ENCODE data around the gene COL27A1.

Gene COL27A1

DNA sequence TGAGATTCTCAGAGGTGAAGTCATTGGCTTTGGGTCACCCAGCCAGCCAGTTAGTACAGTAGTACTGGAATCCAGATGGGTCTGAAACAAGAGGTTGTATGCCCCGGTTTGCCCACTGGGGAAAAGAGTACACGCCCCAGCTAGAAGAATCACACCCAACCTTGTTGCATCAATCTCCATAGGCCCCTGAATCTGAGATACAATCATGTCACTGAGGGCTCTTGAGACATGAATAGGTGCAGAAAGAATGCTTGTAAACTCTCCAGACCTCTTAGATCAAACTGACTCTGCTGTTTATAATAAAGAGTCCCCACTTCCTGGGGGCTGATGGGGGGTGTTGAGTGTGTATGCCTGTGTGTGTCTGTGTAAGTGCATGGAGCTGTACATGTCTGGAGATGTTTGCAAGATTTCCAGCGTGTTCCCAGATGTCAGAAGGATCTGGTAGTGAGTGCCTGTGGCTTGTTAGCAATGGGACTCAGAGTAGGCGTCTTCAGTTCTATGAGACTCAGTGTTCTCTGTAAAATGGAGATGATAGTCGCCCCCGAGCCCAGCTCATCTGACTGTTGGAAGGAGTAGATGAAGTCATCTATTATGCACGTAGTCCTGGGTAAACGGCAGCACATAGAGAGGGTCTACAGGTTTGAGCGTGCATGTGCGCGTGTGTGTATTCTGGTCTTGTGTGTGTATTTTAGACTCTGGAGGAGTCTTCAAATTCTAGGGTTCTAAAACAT, 48.2 kb downstream of the COL27A1 start:
- H3K4me3 ChIP-seq (ENCODE audit: low read length), result no peak overlapping the region
- TF ChIP-seq, protein P1, sequence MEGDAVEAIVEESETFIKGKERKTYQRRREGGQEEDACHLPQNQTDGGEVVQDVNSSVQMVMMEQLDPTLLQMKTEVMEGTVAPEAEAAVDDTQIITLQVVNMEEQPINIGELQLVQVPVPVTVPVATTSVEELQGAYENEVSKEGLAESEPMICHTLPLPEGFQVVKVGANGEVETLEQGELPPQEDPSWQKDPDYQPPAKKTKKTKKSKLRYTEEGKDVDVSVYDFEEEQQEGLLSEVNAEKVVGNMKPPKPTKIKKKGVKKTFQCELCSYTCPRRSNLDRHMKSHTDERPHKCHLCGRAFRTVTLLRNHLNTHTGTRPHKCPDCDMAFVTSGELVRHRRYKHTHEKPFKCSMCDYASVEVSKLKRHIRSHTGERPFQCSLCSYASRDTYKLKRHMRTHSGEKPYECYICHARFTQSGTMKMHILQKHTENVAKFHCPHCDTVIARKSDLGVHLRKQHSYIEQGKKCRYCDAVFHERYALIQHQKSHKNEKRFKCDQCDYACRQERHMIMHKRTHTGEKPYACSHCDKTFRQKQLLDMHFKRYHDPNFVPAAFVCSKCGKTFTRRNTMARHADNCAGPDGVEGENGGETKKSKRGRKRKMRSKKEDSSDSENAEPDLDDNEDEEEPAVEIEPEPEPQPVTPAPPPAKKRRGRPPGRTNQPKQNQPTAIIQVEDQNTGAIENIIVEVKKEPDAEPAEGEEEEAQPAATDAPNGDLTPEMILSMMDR (IDR thresholded peaks at IDR 0.05; ENCODE audit: insufficient read depth, low read depth, low read length, missing control alignments), result no peak
- DNase-seq (ENCODE audit: low read depth), result peak; percentile 25

DNA sequence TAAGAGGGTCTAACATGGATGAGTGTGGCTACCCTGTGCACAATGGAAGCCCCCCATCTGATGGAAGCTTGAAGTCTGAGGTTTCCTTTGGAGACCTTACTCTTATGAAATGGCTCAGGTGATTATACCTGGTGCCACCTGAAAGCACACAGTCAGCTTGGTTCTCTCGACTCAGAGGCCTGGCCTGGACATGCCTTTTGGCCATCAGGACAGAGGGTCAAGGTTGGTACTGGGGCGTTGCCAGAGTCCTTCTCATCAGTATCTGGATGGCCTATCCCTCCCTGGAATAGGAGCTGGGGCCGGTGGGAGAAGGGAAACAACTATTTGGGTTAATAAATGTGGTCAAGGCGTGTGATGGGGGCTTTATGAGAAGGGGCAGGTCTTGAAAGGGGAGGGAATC, 48.9 kb downstream of the COL27A1 start:
- H3K4me3 ChIP-seq (ENCODE audit: low read length), result no peak overlapping the region
- TF ChIP-seq, protein P1 (IDR thresholded peaks at IDR 0.05; ENCODE audit: insufficient read depth, low read depth, low read length, missing control alignments), result no peak
- no peak for DNase-seq (ENCODE audit: low read depth)

DNA sequence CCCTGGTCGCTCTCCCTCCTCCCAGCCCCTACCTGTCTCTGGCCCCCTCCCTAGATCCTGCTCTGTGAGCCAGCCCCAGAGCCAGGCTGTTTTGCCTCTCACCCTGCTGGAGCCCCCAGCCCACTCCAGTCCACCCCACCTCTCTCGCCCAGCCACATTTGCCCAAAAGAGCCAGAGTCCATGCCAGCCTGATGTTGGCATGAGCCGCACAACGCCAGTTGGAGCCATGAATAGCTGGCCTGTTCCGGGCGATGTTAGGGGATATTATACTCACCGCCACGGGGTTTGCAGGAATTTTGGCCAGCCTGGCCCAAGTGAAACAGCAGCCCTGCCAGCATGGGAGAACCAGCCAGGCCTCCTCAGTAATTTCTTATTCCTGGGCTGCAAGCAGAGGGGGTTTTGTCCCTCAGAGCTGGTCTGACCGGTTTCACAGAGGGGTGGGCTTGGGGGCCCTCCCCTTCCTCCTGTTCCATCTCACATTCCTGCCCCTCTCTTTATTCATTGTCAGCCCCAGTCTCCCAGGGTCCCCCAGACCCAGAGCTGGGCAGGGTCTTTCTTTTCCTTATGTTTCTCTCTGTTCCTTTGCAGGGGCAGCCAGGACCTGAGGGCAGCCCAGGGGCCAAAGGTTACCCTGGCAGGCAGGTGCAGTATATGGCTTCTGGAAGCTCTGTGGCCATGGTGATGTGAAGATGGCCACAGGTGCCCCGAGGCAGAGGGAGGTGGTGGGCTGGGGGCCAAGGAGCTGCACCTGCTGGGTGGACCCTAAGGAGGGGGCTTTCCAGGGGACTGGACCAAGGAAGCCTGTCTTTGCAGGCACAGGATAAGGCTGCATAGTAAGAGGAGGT, 50.1 kb downstream of the COL27A1 start:
- no peak overlapping the region for H3K4me3 ChIP-seq (ENCODE audit: low read length)
- TF ChIP-seq, protein P1 (IDR thresholded peaks at IDR 0.05; ENCODE audit: insufficient read depth, low read depth, low read length, missing control alignments), result no peak

DNA sequence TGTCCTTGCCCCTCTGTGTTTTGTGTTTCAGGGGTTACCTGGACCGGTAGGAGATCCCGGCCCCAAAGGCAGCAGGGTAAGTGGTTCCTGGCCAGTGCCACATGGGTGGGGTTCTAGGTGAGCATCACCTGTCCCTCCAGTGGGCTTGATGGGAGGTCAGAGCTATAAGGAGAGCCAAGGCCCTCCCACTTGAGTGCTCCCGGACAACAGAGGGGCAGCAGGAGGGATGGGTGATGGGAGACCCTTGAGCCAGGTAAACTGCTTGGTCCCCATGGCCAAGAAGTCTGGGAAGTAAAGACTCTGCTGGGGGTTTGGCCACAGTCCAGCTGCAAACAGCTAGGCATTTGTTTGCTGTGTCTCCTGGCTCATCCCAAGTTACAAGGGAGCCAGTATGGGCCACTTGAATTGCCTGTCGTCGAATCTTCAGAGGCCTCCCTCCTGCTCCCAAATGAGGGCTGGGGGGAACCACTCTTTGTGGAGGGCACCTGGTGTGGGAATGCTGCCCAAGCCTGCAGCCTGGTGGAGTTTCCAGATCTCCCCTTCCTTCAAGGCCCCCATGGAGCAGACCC, 51.0 kb downstream of the COL27A1 start:
- no peak for DNase-seq (ENCODE audit: low read depth)
- no peak overlapping the region for H3K4me3 ChIP-seq (ENCODE audit: low read length)
- TF ChIP-seq, protein P1 (IDR thresholded peaks at IDR 0.05; ENCODE audit: insufficient read depth, low read depth, low read length, missing control alignments), result no peak

More for the DNA sequence above, 50.1 kb downstream of the COL27A1 start:
- DNase-seq (ENCODE audit: low read depth), result no peak

DNA sequence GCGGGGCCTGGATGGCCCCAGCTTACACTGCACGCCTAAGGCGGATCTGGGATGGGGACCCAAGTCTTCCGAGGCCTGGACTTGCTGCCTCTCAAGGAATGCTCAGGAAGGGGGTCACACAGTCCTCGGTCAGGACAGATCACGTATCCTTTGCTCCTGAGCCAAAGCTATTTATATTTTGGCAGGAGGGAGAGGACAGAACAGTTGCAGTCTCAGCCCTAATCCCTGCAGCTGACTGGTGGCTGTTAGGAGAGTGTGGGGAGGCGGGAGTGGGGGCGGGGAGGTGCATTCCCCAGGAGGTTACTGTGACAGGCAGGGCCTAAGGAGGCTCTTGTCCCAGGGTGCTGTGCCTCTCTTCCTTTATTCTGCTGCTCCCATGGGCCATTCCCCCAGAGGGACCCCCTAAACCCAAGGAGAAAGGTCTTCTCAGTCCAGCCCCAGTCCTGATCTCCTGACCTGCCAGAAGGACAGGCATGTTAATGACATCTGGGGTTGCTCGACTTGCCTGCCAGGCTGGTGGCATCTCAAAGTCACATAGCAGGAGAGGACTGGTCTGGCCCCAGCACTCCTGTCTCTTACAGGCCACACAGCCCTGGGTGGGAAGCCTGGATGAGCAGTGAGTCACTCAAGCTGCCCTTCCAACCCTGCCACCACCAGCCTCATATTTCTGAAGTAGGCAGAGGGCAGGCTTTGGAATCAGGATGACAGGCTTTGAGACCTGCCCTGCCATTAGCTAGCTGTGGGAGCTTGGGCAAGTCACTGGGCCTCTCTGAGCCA, 51.9 kb downstream of the COL27A1 start:
- no peak overlapping the region for H3K4me3 ChIP-seq (ENCODE audit: low read length)
- TF ChIP-seq, protein P1 (IDR thresholded peaks at IDR 0.05; ENCODE audit: insufficient read depth, low read depth, low read length, missing control alignments), result no peak
- peak; percentile 46 for DNase-seq (ENCODE audit: low read depth)

DNA sequence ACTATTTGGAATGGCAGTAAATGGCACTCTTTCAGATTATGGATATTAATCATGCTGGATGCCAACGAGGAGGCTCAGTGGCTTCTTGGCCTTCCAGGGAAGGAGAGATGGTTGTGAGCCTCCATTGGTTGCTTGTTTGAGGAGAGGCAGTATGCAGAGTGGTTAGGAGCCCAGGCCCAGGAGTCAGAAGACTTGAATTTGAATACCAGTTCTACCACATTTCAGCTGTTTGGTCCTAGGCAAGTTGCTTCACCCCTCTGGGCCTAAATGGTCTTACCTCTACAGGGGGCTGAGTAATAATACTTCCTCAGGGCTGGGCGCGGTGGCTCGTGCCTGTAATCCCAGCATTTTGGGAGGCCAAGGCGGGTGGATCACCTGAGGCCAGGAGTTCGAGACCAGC, 52.5 kb downstream of the COL27A1 start:
- DNase-seq (ENCODE audit: low read depth), result peak; percentile 44
- TF ChIP-seq, protein P1 (IDR thresholded peaks at IDR 0.05; ENCODE audit: insufficient read depth, low read depth, low read length, missing control alignments), result no peak
- no peak overlapping the region for H3K4me3 ChIP-seq (ENCODE audit: low read length)

All from epithelial cell of esophagus (primary cell).